CD4-positive, CD25-positive, alpha-beta regulatory T cell (primary cell): ENCODE measurements around the gene CHTOP. TPM values are rescaled to one million over a fixed set of nuclear protein-coding genes. Genes with fewer than 3 reads are reported as not detected.

ENCODE experiments used
- ATAC-seq, 2 donors: fragments of 150-1000 bp; cut with Tn5 transposase; one replicate each; pipeline ENCODE4 v1.10.0; 2021; ENCODE audit warnings: low read depth in 2 of 2, moderate number of reproducible peaks in 2 of 2, moderate library complexity in 1 of 2
- DNase-seq, 3 donors: peaks; one replicate each; pipeline versions ENCODE4 v3.0.0 to v3.0.0-alpha.2; 2012 to 2022; ENCODE audit warnings: mixed read lengths in 1 of 3
- H3K27ac ChIP-seq: one replicate; pipeline ENCODE4 v1.7.0; 2013; ENCODE audit warnings: mild to moderate bottlenecking, low read length; ENCODE audit not compliant: insufficient read depth, poor library complexity, severe bottlenecking
- H3K27me3 ChIP-seq: one replicate; pipeline ENCODE4 v1.7.0; 2013; ENCODE audit warnings: low read length; ENCODE audit not compliant: control insufficient read depth, insufficient read depth
- H3K36me3 ChIP-seq: one replicate; pipeline ENCODE4 v1.7.0; 2013; ENCODE audit warnings: mild to moderate bottlenecking, low read length, moderate library complexity; ENCODE audit not compliant: control insufficient read depth, insufficient read depth
- H3K4me1 ChIP-seq: 2 replicates; pipeline ENCODE4 v1.7.0; 2013; ENCODE audit warnings: mild to moderate bottlenecking, low read length; ENCODE audit not compliant: insufficient read depth, control insufficient read depth, poor library complexity, severe bottlenecking
- H3K4me3 ChIP-seq: one replicate; pipeline ENCODE4 v1.7.0; 2013; ENCODE audit warnings: low read depth, mild to moderate bottlenecking, low read length, moderate library complexity
- H3K9me3 ChIP-seq, 2 experiments: 1 replicate in 1 of 2; 2 replicates in 1 of 2; pipeline ENCODE4 v1.7.0; 2013; ENCODE audit warnings: low read length in 2 of 2, mild to moderate bottlenecking in 1 of 2, moderate library complexity in 1 of 2; ENCODE audit not compliant: control insufficient read depth in 2 of 2
- H3K27ac Mint-ChIP-seq, 3 donors: one replicate each; pipeline ENCODE4 v1.8.0; 2020 to 2022; ENCODE audit warnings: mild to moderate bottlenecking in 3 of 3, mixed read lengths in 3 of 3, moderate library complexity in 2 of 3
- H3K27me3 Mint-ChIP-seq: one replicate; pipeline ENCODE4 v1.8.0; 2022; ENCODE audit warnings: mild to moderate bottlenecking, mixed read lengths
- H3K36me3 Mint-ChIP-seq: one replicate; pipeline ENCODE4 v1.8.0; 2020; ENCODE audit warnings: mixed read lengths
- H3K4me1 Mint-ChIP-seq, 4 donors: one replicate each; pipeline ENCODE4 v1.8.0; 2020 to 2022; ENCODE audit warnings: mixed read lengths in 4 of 4, mild to moderate bottlenecking in 1 of 4
- H3K4me3 Mint-ChIP-seq, 4 donors: one replicate each; pipeline ENCODE4 v1.8.0; 2020 to 2022; ENCODE audit warnings: mild to moderate bottlenecking in 4 of 4, mixed read lengths in 4 of 4, moderate library complexity in 3 of 4
- H3K9me3 Mint-ChIP-seq, 7 donors: one replicate each; pipeline ENCODE4 v1.8.0; 2020 to 2022; ENCODE audit warnings: mixed read lengths in 7 of 7, mild to moderate bottlenecking in 3 of 7, moderate library complexity in 2 of 7
- polyA plus RNA-seq, 4 donors: library from polyadenylated mRNA; unstranded; fragments of 300-500 nt; fragmentation: Illumina TruSeq; gene quantifications; one replicate each; pipeline ENCODE4 v1.2.3, GENCODE V29; 2021
- total RNA-seq: library from RNA; stranded (reverse); gene quantifications from one replicate; pipeline ENCODE4 v1.2.3, GENCODE V29; 2022

The CHTOP gene
- total and polyA plus RNA-seq, 5 donors from 2014 or later: 57.5 to 85.1 (median 72.7) TPM

DNA sequence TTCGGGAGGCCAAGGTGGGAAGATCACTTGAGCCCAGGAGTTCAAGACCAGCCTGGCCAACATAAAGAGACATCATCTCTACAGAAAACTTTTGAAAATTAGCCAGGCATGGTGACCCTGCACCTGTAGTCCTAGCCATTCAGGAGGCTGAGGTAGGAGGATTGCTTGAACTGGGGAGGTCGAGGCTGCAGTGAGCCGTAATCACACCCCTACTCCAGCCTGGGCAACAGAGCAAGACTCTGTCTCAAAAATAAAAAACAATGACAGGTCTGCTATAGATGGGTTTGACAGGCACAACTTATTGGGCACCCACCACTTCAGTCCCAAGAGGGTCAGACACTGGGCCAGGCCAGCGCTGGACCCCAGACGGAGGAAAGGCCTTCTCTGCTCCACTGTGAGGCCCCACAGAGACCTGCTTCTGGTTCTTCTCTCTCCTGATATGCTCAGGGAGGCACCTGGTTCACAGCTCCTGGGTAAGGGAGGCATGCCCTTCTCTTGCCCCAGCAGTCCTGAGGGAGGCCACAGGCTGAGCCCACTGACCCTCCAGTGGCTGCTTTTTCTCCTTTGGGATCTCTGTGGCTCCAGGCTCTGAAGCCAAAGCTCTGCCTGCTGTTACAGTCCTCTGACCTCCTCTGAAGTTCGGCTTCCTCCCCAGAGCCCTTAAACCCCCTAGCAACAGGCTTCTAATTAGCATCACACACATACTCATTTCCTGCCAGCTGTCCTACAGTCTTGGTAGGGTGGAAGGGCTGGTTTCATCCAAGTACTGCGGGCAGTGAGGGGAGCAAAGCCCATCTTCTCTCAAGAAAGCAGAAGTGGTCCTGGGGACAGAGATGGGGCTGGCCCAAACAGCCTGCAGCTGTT is 35.3 kb upstream of the CHTOP start:
- H3K4me1 Mint-ChIP-seq: peaks cover 7 to 30% (median 17%) of the 10 kb centered on the region in 4 donors
- peak in 2 of 3 donors; percentile 31 to 76 for DNase-seq
- ATAC-seq: peak; percentile 84 to 88
- H3K9me3 ChIP-seq: no peaks in the 10 kb centered on the region
- H3K9me3 Mint-ChIP-seq: no peaks in the 10 kb centered on the region
- no peaks in the 10 kb centered on the region for H3K27me3 ChIP-seq
- peak overlapping the region; percentile 81 to 95 (median 84) for H3K27ac Mint-ChIP-seq
- H3K4me3 ChIP-seq: no peak overlapping the region
- peak overlapping the region; percentile 43 for H3K27ac ChIP-seq
- no peaks in the 10 kb centered on the region for H3K36me3 Mint-ChIP-seq
- H3K27me3 Mint-ChIP-seq: peaks cover 1% of the 10 kb centered on the region
- no peaks in the 10 kb centered on the region for H3K36me3 ChIP-seq
- H3K4me3 Mint-ChIP-seq: peak overlapping the region in 1 of 4 donors; percentile 33
- peaks cover 10% of the 10 kb centered on the region for H3K4me1 ChIP-seq

GRCh38 chr1:153599847-153600246 is 34.0 kb upstream of the CHTOP start:
- H3K27ac Mint-ChIP-seq: no peak overlapping the region
- Histone ChIP-seq H3K27me3 (no peaks in the 10 kb centered on the region), H3K4me1 (peaks cover 10% of the 10 kb centered on the region), H3K27ac (no peak overlapping the region), H3K4me3 (no peak overlapping the region), H3K9me3 (no peaks in the 10 kb centered on the region), H3K36me3 (no peaks in the 10 kb centered on the region)
- H3K9me3 Mint-ChIP-seq: peaks cover 0 to 2% (median 0%) of the 10 kb centered on the region in 7 donors
- H3K4me3 Mint-ChIP-seq: no peak overlapping the region
- H3K27me3 Mint-ChIP-seq: peaks cover 9% of the 10 kb centered on the region
- no peaks in the 10 kb centered on the region for H3K36me3 Mint-ChIP-seq
- ATAC-seq (no peak), DNase-seq (no peak)
- peaks cover 7 to 30% (median 17%) of the 10 kb centered on the region in 4 donors for H3K4me1 Mint-ChIP-seq

DNA sequence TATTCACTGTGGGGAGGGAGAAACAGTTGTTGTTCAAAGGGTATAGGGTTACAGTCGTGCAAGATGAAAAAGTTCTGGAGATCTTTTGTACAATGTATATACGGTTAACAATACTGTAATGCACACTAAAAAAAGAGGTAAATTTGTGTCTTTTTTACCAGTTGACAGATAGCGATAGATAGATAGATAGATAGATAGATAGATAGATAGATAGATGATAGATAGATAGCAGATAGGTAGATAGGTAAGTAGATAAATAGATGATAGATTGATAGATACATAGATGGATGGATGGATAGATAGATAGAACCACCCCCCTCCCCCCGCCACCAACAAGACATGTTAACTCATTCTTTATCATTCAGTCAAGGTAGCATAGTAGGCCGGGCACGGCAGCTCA is 31.1 kb upstream of the CHTOP start:
- no peak overlapping the region for H3K27ac Mint-ChIP-seq

DNA sequence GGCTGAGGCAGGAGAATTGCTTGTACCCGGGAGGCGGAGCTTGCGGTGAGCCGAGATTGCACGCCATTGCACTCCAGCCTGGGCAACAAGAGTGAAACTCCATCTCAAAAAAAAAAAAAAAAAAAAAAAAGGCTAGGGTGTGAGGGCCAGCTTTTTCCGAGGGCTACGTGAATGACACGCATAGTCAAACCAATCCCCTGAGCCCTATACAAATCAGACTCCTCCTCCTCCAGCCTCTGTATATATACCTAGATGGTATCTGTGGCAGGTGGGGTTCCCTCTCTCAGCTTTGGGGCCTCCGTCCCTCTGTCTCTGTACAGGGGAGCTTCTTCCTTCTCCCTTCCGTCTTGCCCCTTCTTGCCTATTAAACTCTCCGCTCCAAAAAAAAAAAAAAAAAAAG is 27.7 kb upstream of the CHTOP start:
- Histone ChIP-seq H3K27me3 (no peaks in the 10 kb centered on the region), H3K4me1 (no peaks in the 10 kb centered on the region), H3K27ac (no peak overlapping the region), H3K36me3 (no peaks in the 10 kb centered on the region), H3K4me3 (no peak overlapping the region), H3K9me3 (no peaks in the 10 kb centered on the region)
- Mint-ChIP-seq H3K4me3 (no peak overlapping the region), H3K4me1 (peaks cover 0 to 4% (median 1%) of the 10 kb centered on the region in 4 donors), H3K9me3 (peaks cover 0 to 2% (median 0%) of the 10 kb centered on the region in 7 donors), H3K36me3 (no peaks in the 10 kb centered on the region), H3K27ac (no peak overlapping the region), H3K27me3 (peaks cover 23% of the 10 kb centered on the region)
- no peak for DNase-seq
- no peak for ATAC-seq

More for the DNA sequence above, 31.1 kb upstream of the CHTOP start:
- Mint-ChIP-seq H3K4me3 (no peak overlapping the region), H3K9me3 (peaks cover 0 to 2% (median 0%) of the 10 kb centered on the region in 7 donors), H3K27me3 (peaks cover 23% of the 10 kb centered on the region), H3K4me1 (peaks cover 0 to 18% (median 11%) of the 10 kb centered on the region in 4 donors), H3K36me3 (no peaks in the 10 kb centered on the region)
- Histone ChIP-seq H3K27ac (no peak overlapping the region), H3K4me1 (peaks cover 9% of the 10 kb centered on the region), H3K9me3 (no peaks in the 10 kb centered on the region), H3K4me3 (no peak overlapping the region), H3K27me3 (no peaks in the 10 kb centered on the region), H3K36me3 (no peaks in the 10 kb centered on the region)
- DNase-seq (no peak), ATAC-seq (no peak)

DNA sequence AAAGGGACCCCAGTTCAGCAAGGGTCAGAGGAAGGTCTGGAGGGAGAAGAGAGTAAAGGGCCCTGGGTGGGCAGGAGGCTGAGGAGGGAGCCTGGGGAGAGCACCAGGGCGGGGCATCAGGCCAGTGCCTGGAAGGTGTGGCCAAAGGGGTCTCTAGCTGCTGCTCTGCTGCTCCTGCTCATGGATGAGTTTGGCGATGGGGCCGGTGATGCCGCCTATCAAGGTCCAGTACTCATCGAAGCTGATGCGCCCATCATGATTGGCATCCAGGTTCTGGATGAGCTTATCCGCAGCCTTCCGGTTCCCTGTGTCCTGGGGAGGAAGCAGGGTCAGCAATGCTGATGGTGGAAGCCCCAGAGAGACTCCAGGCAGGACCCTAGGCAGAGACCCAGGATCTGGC is 26.5 kb upstream of the CHTOP start:
- no peak for ATAC-seq
- Histone ChIP-seq H3K4me3 (no peak overlapping the region), H3K4me1 (no peaks in the 10 kb centered on the region), H3K9me3 (no peaks in the 10 kb centered on the region), H3K27me3 (no peaks in the 10 kb centered on the region), H3K27ac (no peak overlapping the region), H3K36me3 (no peaks in the 10 kb centered on the region)
- peaks cover 23% of the 10 kb centered on the region for H3K27me3 Mint-ChIP-seq
- H3K4me3 Mint-ChIP-seq: no peak overlapping the region
- no peaks in the 10 kb centered on the region for H3K4me1 Mint-ChIP-seq
- H3K27ac Mint-ChIP-seq: no peak overlapping the region
- peaks cover 0 to 2% (median 0%) of the 10 kb centered on the region in 7 donors for H3K9me3 Mint-ChIP-seq
- H3K36me3 Mint-ChIP-seq: no peaks in the 10 kb centered on the region
- DNase-seq: no peak

- Histone ChIP-seq H3K36me3 (no peaks in the 10 kb centered on the region), H3K4me1 (no peaks in the 10 kb centered on the region), H3K9me3 (no peaks in the 10 kb centered on the region), H3K27me3 (no peaks in the 10 kb centered on the region), H3K4me3 (no peak overlapping the region), H3K27ac (no peak overlapping the region)
- no peak overlapping the region for H3K27ac Mint-ChIP-seq
- peaks cover 0 to 2% (median 0%) of the 10 kb centered on the region in 7 donors for H3K9me3 Mint-ChIP-seq
- peaks cover 23% of the 10 kb centered on the region for H3K27me3 Mint-ChIP-seq
- H3K4me1 Mint-ChIP-seq: no peaks in the 10 kb centered on the region
- H3K4me3 Mint-ChIP-seq: no peak overlapping the region
- no peak for ATAC-seq
- no peak for DNase-seq
- H3K36me3 Mint-ChIP-seq: no peaks in the 10 kb centered on the region
Observed at GRCh38 chr1:153608089-153608682, 25.7 kb upstream of the CHTOP start.

- Histone ChIP-seq H3K27me3 (no peaks in the 10 kb centered on the region), H3K36me3 (no peaks in the 10 kb centered on the region), H3K27ac (no peak overlapping the region), H3K4me1 (no peaks in the 10 kb centered on the region), H3K4me3 (no peak overlapping the region), H3K9me3 (no peaks in the 10 kb centered on the region)
- Mint-ChIP-seq H3K27me3 (peaks cover 17% of the 10 kb centered on the region), H3K9me3 (no peaks in the 10 kb centered on the region), H3K36me3 (no peaks in the 10 kb centered on the region), H3K4me3 (no peak overlapping the region), H3K4me1 (no peaks in the 10 kb centered on the region), H3K27ac (peak overlapping the region in 1 of 3 donors; percentile 35)
- no peak for DNase-seq
- no peak for ATAC-seq
Observed at GRCh38 chr1:153608742-153609584, 24.9 kb upstream of the CHTOP start.
